NCI-H2171 treated with DMSO at 0.1 percent for 48 hours (cell line): ENCODE results near the gene CLEC16A.

Experiments
- DNase-seq: peaks from one replicate; lab custom pipeline; 2025; lab: John Stamatoyannopoulos, UW

Gene CLEC16A

DNA sequence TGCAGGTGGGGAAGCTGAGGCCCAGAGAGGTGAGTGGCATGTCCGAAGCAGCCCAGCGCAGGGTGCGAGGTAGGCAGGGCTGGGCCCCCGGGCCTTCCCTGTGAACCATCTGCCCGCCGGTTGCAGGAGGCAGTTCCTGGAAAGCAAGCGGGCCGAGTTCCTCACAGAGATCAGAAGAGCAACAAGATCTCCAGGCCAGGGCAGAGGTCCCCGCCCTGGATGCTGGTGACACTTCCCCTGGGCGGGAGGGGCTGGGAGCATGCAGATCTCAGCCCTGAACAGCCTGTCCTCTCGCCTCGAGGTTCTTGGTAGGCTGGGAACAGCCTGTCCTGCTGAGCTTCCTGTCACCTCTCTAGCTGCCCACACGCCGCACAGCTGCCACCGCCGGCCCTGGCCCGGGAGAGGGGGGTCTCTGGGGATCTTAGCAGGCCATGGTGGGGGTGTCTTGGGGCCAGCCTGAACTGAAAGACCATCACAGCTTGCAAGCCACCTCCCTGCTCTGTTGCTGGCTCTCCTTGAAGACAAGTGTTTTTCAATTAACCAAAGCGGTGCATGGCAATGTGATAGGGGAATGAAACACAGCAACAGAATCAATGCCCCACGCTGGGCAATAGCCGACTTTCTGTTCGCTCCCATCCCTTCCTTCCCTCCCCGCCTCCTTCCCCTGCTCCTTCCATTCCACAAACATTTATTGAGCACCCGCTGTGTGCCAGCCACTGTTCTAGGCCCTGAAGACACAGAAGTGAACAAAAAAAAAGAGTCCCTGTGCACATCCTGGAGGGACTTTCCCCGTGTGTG, 279.9 kb downstream of the CLEC16A start:
- DNase-seq, result no peak

GRCh38 chr16:11224894-11225676, 280.7 kb downstream of the CLEC16A start:
- no peak for DNase-seq

DNA sequence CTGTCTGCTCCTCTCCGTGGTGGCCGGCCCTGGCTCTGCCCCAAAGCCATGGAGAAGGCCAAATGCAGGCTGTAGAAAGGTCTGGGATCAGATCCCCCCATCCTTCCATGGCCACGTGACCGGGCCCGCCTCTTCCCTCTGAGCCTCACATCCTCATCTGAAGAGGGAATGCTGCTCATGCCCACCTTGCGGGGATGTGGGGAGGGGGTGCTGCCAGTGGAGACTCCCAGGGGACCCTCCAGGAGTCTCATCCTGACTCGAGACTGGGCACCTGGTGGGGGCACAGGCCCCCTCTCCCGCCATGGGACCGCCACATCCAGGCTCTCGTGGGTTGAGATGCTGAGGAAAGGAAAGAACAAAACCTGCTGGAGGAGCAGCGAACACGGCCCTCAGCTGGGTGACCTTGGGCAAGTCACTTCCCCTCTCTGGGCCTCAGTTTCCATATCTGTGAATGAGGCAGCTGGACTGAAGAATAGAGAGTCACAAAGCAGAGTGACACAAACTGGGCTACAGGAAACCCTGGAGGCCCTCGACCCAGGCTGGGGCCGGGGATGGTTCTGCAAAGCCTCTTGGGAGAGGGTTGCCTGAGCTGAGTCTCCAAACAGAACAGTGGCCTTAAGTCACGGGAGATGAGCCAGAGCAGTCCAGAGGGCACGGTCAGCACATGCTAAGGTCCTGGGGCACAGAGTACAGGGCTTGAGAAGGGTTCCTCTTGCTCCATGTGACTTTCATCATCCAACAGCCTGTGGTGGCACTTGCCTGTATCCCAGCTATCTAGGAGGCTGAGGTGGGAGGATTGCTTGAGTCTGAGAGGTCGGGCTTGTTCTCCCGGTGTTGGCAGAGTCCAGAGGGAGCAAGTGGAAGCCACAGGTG, 281.5 kb downstream of the CLEC16A start:
- DNase-seq, result no peak

DNA sequence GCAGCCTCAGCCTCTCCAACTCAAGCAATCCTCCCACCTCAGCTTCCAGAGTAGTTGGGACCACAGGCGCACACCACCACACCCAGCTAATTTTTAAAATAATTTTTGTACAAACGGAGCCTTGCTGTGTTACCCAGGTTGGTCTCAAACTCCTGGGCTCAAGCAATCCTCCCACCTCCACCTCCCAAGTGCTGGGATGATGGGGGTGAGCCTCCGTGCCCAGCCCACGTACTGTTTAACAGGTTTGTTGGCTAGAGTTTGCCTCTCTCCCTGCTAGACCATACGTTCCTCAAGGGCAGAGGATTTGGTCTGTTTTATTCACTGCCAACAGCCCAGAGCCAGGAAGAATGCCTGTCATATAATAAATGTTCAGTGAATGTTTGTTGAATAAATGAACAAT, 285.1 kb downstream of the CLEC16A start:
- no peak for DNase-seq

DNA sequence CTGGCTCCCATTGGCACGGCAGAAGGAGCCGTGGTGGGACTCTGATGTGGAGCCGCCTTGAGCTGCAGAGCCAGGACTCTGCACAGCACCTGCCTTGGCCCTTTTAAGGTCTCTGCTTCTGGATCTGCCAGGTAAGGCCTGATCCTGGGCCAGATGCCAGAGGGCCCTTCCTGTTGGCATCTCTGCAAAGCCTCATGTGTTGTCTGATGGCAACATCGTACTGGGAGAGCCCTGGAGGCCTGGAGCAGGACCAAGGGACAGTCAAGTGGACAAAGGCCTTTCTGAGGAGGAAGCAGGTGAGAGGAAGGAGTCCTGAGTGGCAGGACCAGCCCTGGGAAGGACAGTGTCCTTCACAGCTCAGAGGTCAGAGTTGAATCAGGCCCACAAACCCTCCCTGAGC, 285.5 kb downstream of the CLEC16A start:
- DNase-seq, result no peak

DNA sequence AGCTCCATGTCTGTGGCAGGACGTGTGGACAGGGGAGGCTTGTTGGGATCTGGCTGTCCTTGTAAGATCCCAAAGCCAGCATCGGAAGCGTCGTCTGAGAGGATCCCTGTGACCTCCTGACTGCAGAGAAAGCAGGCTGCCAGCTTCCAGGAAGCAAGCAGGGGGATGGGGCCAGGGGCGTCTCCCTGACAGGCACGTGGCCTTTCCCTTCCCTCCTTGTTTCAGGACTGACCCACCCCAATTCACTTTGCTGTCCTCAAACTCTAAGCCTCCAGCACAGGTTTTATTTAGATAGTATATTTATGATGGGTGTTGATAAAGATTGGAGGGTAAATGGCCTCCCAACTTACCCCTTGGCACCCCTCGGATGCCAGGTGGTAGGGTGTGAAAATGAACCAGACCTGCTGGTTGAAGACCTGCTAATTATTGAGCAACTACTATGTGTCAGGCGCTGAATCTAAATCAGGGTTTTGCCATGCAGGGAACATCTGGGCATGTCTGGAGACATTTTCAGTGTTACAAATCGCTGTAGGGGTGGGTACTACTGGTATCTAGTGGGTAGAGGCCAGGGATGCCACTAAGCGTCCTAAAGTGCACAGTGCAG, 287.1 kb downstream of the CLEC16A start:
- DNase-seq, result no peak
